GM12878 (cell line): ENCODE measurements around the gene BRD9. TPM values are rescaled to one million over a fixed set of nuclear protein-coding genes. Genes with fewer than 3 reads are reported as not detected.

Experiments
- ATAC-seq: fragments of 200-7000 bp; cut with Tn5 transposase; 3 replicates; pipeline ENCODE4 v1.9.1; 2020; ENCODE audit warnings: mild to moderate bottlenecking, moderate library complexity
- BruUV-seq: library from RNA; stranded (reverse); fragments of 400-500 nt; replicated peaks from 2 replicates; lab custom pipeline; 2021; lab: Mats Ljungman, UMichigan
- CTCF ChIA-PET: fragments of 300-600 bp; sonication (Branson Sonifier 250); formaldehyde crosslinking; extraction: SDS; loops from one replicate; lab custom pipeline; 2021; ENCODE audit warnings: inconsistent platforms; lab: Yijun Ruan, JAX
- POLR2A ChIA-PET: fragments of 350-600 bp; formaldehyde crosslinking; extraction: SDS; loops from one replicate; lab custom pipeline; 2021; ENCODE audit warnings: inconsistent platforms; lab: Charles Lee
- RAD21 ChIA-PET: fragments of 300-600 bp; sonication (Branson Sonifier 250); formaldehyde crosslinking; loops from one replicate; lab custom pipeline; 2023; ENCODE audit warnings: antibody characterized with exemption; ENCODE audit not compliant: unreplicated experiment; lab: Charles Lee
- SMC1A ChIA-PET: fragments of 300-600 bp; sonication (Branson Sonifier 250); formaldehyde crosslinking; loops from one replicate; lab custom pipeline; 2023; ENCODE audit not compliant: unreplicated experiment, uncharacterized antibody; lab: Charles Lee
- DNase-seq: peaks from one replicate; pipeline ENCODE4 v3.0.0-alpha.2; 2011; ENCODE audit warnings: low read depth, low spot score
- FAIRE-seq: peaks from 3 replicates; lab custom pipeline; 2011; peaks lifted over from hg19 to GRCh38; lab: Jason Lieb, UNC
- H2AFZ ChIP-seq: 2 replicates; pipeline ENCODE4 v1.6.0; 2011; ENCODE audit warnings: low read depth, low read length, control low read depth; ENCODE audit not compliant: control insufficient read depth
- H3K27ac ChIP-seq: 2 replicates; pipeline ENCODE4 v1.5.1; 2011; ENCODE audit warnings: control low read depth; ENCODE audit not compliant: control insufficient read depth, insufficient read depth
- H3K27me3 ChIP-seq, 2 experiments: replicated peaks in 1 of 2; 2 replicates each; pipeline versions ENCODE4 v1.6.0 to v1.6.1; 2011; ENCODE audit warnings: low read length in 1 of 2; ENCODE audit not compliant: control insufficient read depth in 2 of 2, insufficient read depth in 2 of 2
- H3K36me3 ChIP-seq, 2 experiments: 2 replicates each; pipeline ENCODE4 v1.5.1; 2011; ENCODE audit warnings: low read length in 1 of 2; ENCODE audit not compliant: control insufficient read depth in 2 of 2, insufficient read depth in 2 of 2
- H3K4me1 ChIP-seq: 2 replicates; pipeline ENCODE4 v1.6.1; 2011; ENCODE audit warnings: mild to moderate bottlenecking, low read length, moderate library complexity, mixed read lengths; ENCODE audit not compliant: control insufficient read depth, insufficient read depth
- H3K4me2 ChIP-seq: 2 replicates; pipeline ENCODE4 v1.6.0; 2011; ENCODE audit warnings: control low read depth; ENCODE audit not compliant: control insufficient read depth, insufficient read depth
- H3K4me3 ChIP-seq: fragments of 200-600 bp; sonication (generic); 2 replicates; pipeline ENCODE4 v1.5.1; 2016
- H3K79me2 ChIP-seq: 2 replicates; pipeline ENCODE4 v1.6.0; 2011; ENCODE audit warnings: low read length; ENCODE audit not compliant: control insufficient read depth, insufficient read depth
- H3K9ac ChIP-seq: 2 replicates; pipeline ENCODE4 v1.8.0; 2011; ENCODE audit warnings: low read length, control low read depth, mixed read lengths; ENCODE audit not compliant: control insufficient read depth, insufficient read depth
- H3K9me3 ChIP-seq: replicated peaks from 3 replicates; pipeline ENCODE4 v1.5.1; 2011; ENCODE audit warnings: mild to moderate bottlenecking, low read length; ENCODE audit not compliant: control insufficient read depth, insufficient read depth
- H4K20me1 ChIP-seq: 2 replicates; pipeline ENCODE4 v1.6.0; 2011; ENCODE audit not compliant: control insufficient read depth, insufficient read depth
- CBX3 ChIP-seq: fragments of 200-600 bp; sonication (generic); IDR thresholded peaks from 2 replicates; pipeline ENCODE4 v1.6.1; 2016; ENCODE audit warnings: low read depth, borderline replicate concordance
- GATAD2B ChIP-seq: fragments of 450-650 bp; conservative IDR thresholded peaks from 2 replicates; pipeline ENCODE4 v1.6.1; 2017; ENCODE audit warnings: low read depth, mild to moderate bottlenecking, moderate library complexity
- IRF5 ChIP-seq: fragments of 450-650 bp; IDR thresholded peaks from 2 replicates; pipeline ENCODE4 v1.6.1; 2017; ENCODE audit warnings: borderline replicate concordance
- MAX ChIP-seq: IDR thresholded peaks from 2 replicates; pipeline ENCODE4 v1.6.1; 2012; ENCODE audit warnings: low read depth, low read length, improper control_type of control experiment
- SMC3 ChIP-seq: IDR thresholded peaks from 2 replicates; pipeline ENCODE4 v1.6.1; 2011; ENCODE audit warnings: low read length, improper control_type of control experiment, borderline replicate concordance
- SP1 ChIP-seq: IDR thresholded peaks from one replicate; pipeline ENCODE4 v1.6.1; 2011; ENCODE audit warnings: low read depth, low read length
- TBL1XR1 ChIP-seq: IDR thresholded peaks from 2 replicates; pipeline ENCODE4 v1.6.1; 2012; ENCODE audit warnings: low read depth, low read length, improper control_type of control experiment
- WGBS: methylation state at CpG from one replicate; pipeline ENCODE4 v1.1.6; 2016; ENCODE audit warnings: low lambda C conversion rate; ENCODE audit not compliant: insufficient replicate concordance, insufficient coverage; ENCODE audit errors: missing lambda C conversion rate; 5-methylcytosine and 5-hydroxymethylcytosine counted together
- in situ Hi-C: fragments of 300-500 bp; cut with MboI; formaldehyde crosslinking; loops from 9 replicates; pipeline ENCODE4 v1.14.3; 2018; ENCODE audit warnings: mixed read lengths
- intact Hi-C: fragments of 100-400 bp; cut with micrococcal nuclease; formaldehyde crosslinking; loops from one replicate; pipeline ENCODE4 v1.14.2; 2022; ENCODE audit not compliant: unreplicated experiment
- polyA plus RNA-seq, 11 experiments: library from polyadenylated mRNA; depleted of rRNA in 4 of 11; unstranded in 6 of 11; stranded (reverse) in 5 of 11; fragments of >200 nt; fragmentation: Nextera tagmentation in 4 of 11; fragmentation: Illumina TruSeq in 1 of 11; extraction: Ambion mirVana in 4 of 11; extraction: Trizol in 1 of 11; gene quantifications; 1 replicate in 1 of 11; 2 replicates in 10 of 11; pipeline versions ENCODE4 v1.2.1 to v1.2.3, GENCODE V29; 2011 to 2016; ENCODE audit warnings: inconsistent platforms in 2 of 11, missing spikeins in 2 of 11, low read depth in 1 of 11
- total RNA-seq, 4 experiments: library from RNA; depleted of rRNA in 3 of 4; stranded (reverse); fragments of >200 nt in 3 of 4; fragmentation: Illumina TruSeq in 1 of 4; extraction: Trizol in 1 of 4; gene quantifications; 2 replicates each; pipeline versions ENCODE4 v1.2.1 to v1.2.3, GENCODE V29; 2013 to 2021
- TF ChIP-seq, protein P1 (sequence below): IDR thresholded peaks from 2 replicates; pipeline ENCODE4 v1.6.1; 2011; ENCODE audit warnings: low read depth, low read length, improper control_type of control experiment, borderline replicate concordance
- TF ChIP-seq, protein P2 (sequence below): fragments of 450-650 bp; IDR thresholded peaks from 2 replicates; pipeline ENCODE4 v1.6.1; 2017; ENCODE audit warnings: antibody characterized with exemption, mild to moderate bottlenecking, moderate library complexity

Gene BRD9
- total and polyA plus RNA-seq, 10 of the 15 experiments (the other 5 are each of a cell fraction or from before 2014, with no cell fraction given), result 2.0 to 48.6 (median 32.4) TPM

DNA sequence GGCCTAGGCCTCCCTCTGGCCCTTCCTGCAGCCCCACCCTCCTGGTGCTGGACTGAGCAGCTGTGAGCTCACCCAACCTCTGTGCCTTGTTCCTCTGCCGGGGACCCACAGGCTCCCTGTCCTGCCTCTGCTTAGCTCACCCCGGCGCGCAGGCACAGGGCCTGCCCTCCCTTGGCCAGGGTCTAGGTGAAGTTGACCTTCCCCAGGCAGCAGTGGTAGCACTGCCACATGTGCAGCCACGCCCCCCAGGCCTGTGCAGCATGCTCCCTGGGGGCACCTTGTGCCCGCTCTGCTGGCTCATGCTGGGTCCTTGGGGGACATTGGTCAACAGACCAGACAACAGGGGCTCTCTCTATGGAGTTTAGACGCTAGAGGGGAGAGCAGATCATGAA, 18.2 kb upstream of the BRD9 start:
- peaks cover 10 to 16% of the 10 kb centered on the region in 2 experiments; a peak in 3 of 4 replicates for H3K36me3 ChIP-seq
- H2AFZ ChIP-seq, result no peak overlapping the region
- ChIA-PET SMC1A (no interaction called here), CTCF (no interaction called here), RAD21 (no interaction called here), POLR2A (no interaction called here)
- H3K4me3 ChIP-seq, result no peak overlapping the region
- H3K27ac ChIP-seq, result no peak overlapping the region
- H3K9me3 ChIP-seq, result no peaks in the 10 kb centered on the region
- FAIRE-seq, result no peak
- DNase-seq, result no peak
- TF ChIP-seq CBX3, result no peak
- no peak for TF ChIP-seq SMC3
- TF ChIP-seq, protein P1, sequence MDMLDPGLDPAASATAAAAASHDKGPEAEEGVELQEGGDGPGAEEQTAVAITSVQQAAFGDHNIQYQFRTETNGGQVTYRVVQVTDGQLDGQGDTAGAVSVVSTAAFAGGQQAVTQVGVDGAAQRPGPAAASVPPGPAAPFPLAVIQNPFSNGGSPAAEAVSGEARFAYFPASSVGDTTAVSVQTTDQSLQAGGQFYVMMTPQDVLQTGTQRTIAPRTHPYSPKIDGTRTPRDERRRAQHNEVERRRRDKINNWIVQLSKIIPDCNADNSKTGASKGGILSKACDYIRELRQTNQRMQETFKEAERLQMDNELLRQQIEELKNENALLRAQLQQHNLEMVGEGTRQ, result no peak
- TF ChIP-seq SP1, result no peak
- TF ChIP-seq MAX, result no peak
- no peak for TF ChIP-seq TBL1XR1
- TF ChIP-seq, protein P2, sequence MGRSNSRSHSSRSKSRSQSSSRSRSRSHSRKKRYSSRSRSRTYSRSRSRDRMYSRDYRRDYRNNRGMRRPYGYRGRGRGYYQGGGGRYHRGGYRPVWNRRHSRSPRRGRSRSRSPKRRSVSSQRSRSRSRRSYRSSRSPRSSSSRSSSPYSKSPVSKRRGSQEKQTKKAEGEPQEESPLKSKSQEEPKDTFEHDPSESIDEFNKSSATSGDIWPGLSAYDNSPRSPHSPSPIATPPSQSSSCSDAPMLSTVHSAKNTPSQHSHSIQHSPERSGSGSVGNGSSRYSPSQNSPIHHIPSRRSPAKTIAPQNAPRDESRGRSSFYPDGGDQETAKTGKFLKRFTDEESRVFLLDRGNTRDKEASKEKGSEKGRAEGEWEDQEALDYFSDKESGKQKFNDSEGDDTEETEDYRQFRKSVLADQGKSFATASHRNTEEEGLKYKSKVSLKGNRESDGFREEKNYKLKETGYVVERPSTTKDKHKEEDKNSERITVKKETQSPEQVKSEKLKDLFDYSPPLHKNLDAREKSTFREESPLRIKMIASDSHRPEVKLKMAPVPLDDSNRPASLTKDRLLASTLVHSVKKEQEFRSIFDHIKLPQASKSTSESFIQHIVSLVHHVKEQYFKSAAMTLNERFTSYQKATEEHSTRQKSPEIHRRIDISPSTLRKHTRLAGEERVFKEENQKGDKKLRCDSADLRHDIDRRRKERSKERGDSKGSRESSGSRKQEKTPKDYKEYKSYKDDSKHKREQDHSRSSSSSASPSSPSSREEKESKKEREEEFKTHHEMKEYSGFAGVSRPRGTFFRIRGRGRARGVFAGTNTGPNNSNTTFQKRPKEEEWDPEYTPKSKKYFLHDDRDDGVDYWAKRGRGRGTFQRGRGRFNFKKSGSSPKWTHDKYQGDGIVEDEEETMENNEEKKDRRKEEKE, result no peak
- no peak for TF ChIP-seq GATAD2B
- TF ChIP-seq IRF5, result no peak
- no peak overlapping the region for H3K4me2 ChIP-seq
- no peaks in the 10 kb centered on the region for H4K20me1 ChIP-seq
- H3K4me1 ChIP-seq, result no peaks in the 10 kb centered on the region
- no peak overlapping the region for H3K9ac ChIP-seq
- H3K27me3 ChIP-seq, result no peaks in the 10 kb centered on the region
- no peak for ATAC-seq
- BruUV-seq, result no TSS peak
- no peaks in the 10 kb centered on the region for H3K79me2 ChIP-seq
- over 99% methylated on average over 7 of the region's 7 CpGs for WGBS
- intact Hi-C loops (no loop called here), in situ Hi-C loops (loop anchor here (10.0 kb wide), 1 partner anchor 734 kb away; no protein-coding TSS in a partner anchor)
